ENCODE data around the gene CCDC12.

DNA sequence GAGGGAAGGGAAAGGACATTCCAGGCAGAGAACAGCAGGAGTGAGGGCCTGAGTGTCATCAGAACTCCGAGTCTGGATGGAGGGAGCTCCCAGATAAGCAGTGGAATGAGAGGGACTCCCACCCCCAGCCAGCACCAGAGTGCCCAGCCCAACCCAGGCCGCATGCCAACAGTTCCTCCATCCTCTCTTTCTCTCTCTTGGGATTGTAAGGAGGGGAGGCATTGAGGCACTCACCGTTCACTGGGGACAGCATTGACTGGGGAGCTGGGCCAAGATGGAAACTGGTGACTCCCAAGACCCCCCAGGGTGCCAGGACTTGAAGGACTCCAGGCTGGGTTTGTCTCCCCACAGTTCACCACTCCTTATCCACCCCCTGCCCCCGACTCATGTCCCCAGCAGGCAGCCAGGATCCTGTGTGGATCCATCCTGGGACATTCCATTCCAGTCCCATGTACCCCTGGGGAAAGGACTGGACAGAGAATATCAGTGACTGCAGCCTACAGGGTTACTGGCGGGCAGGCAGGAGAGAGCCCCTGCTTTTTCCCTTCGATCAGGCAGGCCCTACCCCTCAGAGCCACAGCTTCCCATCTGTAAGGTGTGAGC lies 83.3 kb downstream of the CCDC12 start:
- TF ChIP-seq POLR2A (IDR thresholded peaks at IDR 0.05) (no peak), EP300 (IDR thresholded peaks at IDR 0.05) (no peak), POLR2AphosphoS5 (IDR thresholded peaks at IDR 0.05) (no peak)
- TF ChIP-seq, protein P1, sequence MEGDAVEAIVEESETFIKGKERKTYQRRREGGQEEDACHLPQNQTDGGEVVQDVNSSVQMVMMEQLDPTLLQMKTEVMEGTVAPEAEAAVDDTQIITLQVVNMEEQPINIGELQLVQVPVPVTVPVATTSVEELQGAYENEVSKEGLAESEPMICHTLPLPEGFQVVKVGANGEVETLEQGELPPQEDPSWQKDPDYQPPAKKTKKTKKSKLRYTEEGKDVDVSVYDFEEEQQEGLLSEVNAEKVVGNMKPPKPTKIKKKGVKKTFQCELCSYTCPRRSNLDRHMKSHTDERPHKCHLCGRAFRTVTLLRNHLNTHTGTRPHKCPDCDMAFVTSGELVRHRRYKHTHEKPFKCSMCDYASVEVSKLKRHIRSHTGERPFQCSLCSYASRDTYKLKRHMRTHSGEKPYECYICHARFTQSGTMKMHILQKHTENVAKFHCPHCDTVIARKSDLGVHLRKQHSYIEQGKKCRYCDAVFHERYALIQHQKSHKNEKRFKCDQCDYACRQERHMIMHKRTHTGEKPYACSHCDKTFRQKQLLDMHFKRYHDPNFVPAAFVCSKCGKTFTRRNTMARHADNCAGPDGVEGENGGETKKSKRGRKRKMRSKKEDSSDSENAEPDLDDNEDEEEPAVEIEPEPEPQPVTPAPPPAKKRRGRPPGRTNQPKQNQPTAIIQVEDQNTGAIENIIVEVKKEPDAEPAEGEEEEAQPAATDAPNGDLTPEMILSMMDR (IDR thresholded peaks at IDR 0.05): no peak

All from suprapubic skin (tissue), 4 donors.